K562 (cell line): ENCODE data around the gene INHA. TPM values are rescaled to one million over a fixed set of nuclear protein-coding genes. Genes with fewer than 3 reads are reported as not detected.
A peak's percentile ranks its signal among the peaks of the same experiment; 100 is the strongest.

Source experiments
- ATAC-seq: fragments of 200-7000 bp; cut with Tn5 transposase; 3 replicates; pipeline ENCODE4 v1.9.1; 2020; ENCODE audit warnings: moderate library complexity
- BruUV-seq: library from RNA; stranded (reverse); fragments of 400-500 nt; replicated peaks from 2 replicates; lab custom pipeline; 2021; lab: Mats Ljungman, UMichigan
- CTCF ChIA-PET: fragments of 300-600 bp; formaldehyde crosslinking; extraction: SDS; loops from one replicate; lab custom pipeline; 2021; ENCODE audit warnings: low intra/inter-chr PET ratio; lab: Yijun Ruan, JAX
- POLR2A ChIA-PET: fragments of 300-600, 350-650 bp; sonication (Branson Sonifier 250); formaldehyde crosslinking; extraction: SDS; loops from one replicate; lab custom pipeline; 2021; ENCODE audit warnings: antibody characterized with exemption, inconsistent platforms; lab: Yijun Ruan, JAX
- DNase-seq, 4 experiments: peaks; one replicate each; pipeline versions ENCODE4 v3.0.0 to v3.0.0-alpha.2; 2011 to 2018; ENCODE audit warnings: low spot score in 3 of 4, mixed read lengths in 3 of 4; ENCODE audit errors: extremely low read depth in 1 of 4
- FAIRE-seq: peaks from 2 replicates; lab custom pipeline; 2011; peaks lifted over from hg19 to GRCh38; lab: Jason Lieb, UNC
- H2AFZ ChIP-seq: 2 replicates; pipeline ENCODE4 v1.6.0; 2011; ENCODE audit warnings: low read depth, low read length, control low read depth, inconsistent platforms
- H3K27ac ChIP-seq: fragments of 200-600 bp; 3 replicates; pipeline ENCODE4 v1.8.0; 2011; ENCODE audit warnings: low read depth, mild to moderate bottlenecking, control low read depth, inconsistent platforms, low read length, moderate library complexity, mixed read lengths; ENCODE audit errors: extremely low read depth
- H3K27me3 ChIP-seq, 2 experiments: fragments of 300-600 bp in 1 of 2; 2 replicates in 1 of 2; 3 replicates in 1 of 2; pipeline versions ENCODE4 v1.6.0 to v1.8.0; 2011; ENCODE audit warnings: inconsistent platforms in 2 of 2, low read length in 2 of 2, mild to moderate bottlenecking in 1 of 2, mixed read lengths in 1 of 2, moderate library complexity in 1 of 2; ENCODE audit not compliant: control insufficient read depth in 2 of 2, insufficient read depth in 2 of 2
- H3K36me3 ChIP-seq: fragments of 300-600 bp; 3 replicates; pipeline ENCODE4 v1.8.0; 2011; ENCODE audit warnings: mild to moderate bottlenecking, low read length, inconsistent platforms; ENCODE audit not compliant: control insufficient read depth, insufficient read depth
- H3K4me1 ChIP-seq, 2 experiments: fragments of 200-600 bp in 1 of 2; replicated peaks in 1 of 2; 2 replicates in 1 of 2; 3 replicates in 1 of 2; pipeline versions ENCODE4 v1.5.1 to v1.8.0; 2011; ENCODE audit warnings: inconsistent platforms in 2 of 2, low read length in 2 of 2, mild to moderate bottlenecking in 1 of 2, mixed read lengths in 1 of 2, moderate library complexity in 1 of 2; ENCODE audit not compliant: control insufficient read depth in 2 of 2, insufficient read depth in 2 of 2
- H3K4me2 ChIP-seq: 2 replicates; pipeline ENCODE4 v1.6.1; 2011; ENCODE audit warnings: low read length, control low read depth, inconsistent platforms, mixed read lengths; ENCODE audit not compliant: insufficient read depth
- H3K4me3 ChIP-seq: fragments of 200-600 bp; sonication (generic), shearing (Covaris generic); 2 replicates; pipeline ENCODE4 v1.5.1; 2016; ENCODE audit warnings: control low read depth, inconsistent platforms
- H3K79me2 ChIP-seq: fragments of 200-600 bp; 3 replicates; pipeline ENCODE4 v1.8.0; 2011; ENCODE audit warnings: low read length, inconsistent platforms; ENCODE audit not compliant: control insufficient read depth, insufficient read depth
- H3K9ac ChIP-seq, 2 experiments: 2 replicates each; pipeline versions ENCODE4 v1.6.0 to v1.6.1; 2011; ENCODE audit warnings: low read depth in 2 of 2, low read length in 2 of 2, control low read depth in 1 of 2, inconsistent platforms in 1 of 2, mild to moderate bottlenecking in 1 of 2, mixed read lengths in 1 of 2; ENCODE audit not compliant: insufficient read depth in 1 of 2
- H3K9me1 ChIP-seq: one replicate; pipeline ENCODE4 v1.6.0; 2011; ENCODE audit warnings: inconsistent platforms, mild to moderate bottlenecking, low read length, moderate library complexity; ENCODE audit not compliant: control insufficient read depth, insufficient read depth
- H3K9me3 ChIP-seq: replicated peaks from 2 replicates; pipeline ENCODE4 v1.5.1; 2011; ENCODE audit warnings: low read depth, low read length, inconsistent platforms; ENCODE audit not compliant: control insufficient read depth, insufficient read depth
- H4K20me1 ChIP-seq: replicated peaks from 2 replicates; pipeline ENCODE4 v1.6.1; 2011; ENCODE audit warnings: low read length, inconsistent platforms, mixed read lengths; ENCODE audit not compliant: control insufficient read depth, insufficient read depth
- HDAC8 ChIP-seq: fragments of 450-650 bp; IDR thresholded peaks from 2 replicates; pipeline ENCODE4 v1.6.1; 2016; ENCODE audit warnings: mild to moderate bottlenecking, missing genetic modification characterization, moderate library complexity, missing compliant biosample characterization
- KAT7 ChIP-seq: sonication (generic); formaldehyde crosslinking; IDR thresholded peaks from 2 replicates; pipeline ENCODE4 v1.8.0; 2022; ENCODE audit warnings: missing genetic modification reagents, mild to moderate bottlenecking, borderline replicate concordance
- MEF2D ChIP-seq: conservative IDR thresholded peaks from 2 replicates; pipeline ENCODE4 v1.6.1; 2016; ENCODE audit warnings: low read depth, missing genetic modification characterization, missing compliant biosample characterization
- POLR2G ChIP-seq: fragments of 200-400 bp; formaldehyde crosslinking; IDR thresholded peaks from 2 replicates; pipeline ENCODE4 v1.6.1; 2017; ENCODE audit warnings: low read depth, mild to moderate bottlenecking, antibody characterized with exemption, low read length, moderate library complexity
- TEAD1 ChIP-seq, 2 experiments: fragments of 450-650 bp in 1 of 2; sonication (generic) in 1 of 2; formaldehyde crosslinking; IDR thresholded peaks; 2 replicates each; pipeline versions ENCODE4 v1.4.0 to v1.8.0; 2020 to 2022; ENCODE audit warnings: mild to moderate bottlenecking in 2 of 2, missing genetic modification reagents in 1 of 2
- U2AF2 ChIP-seq: fragments of 200-400 bp; formaldehyde crosslinking; optimal IDR thresholded peaks from 2 replicates; pipeline ENCODE3; 2017; ENCODE audit warnings: low read depth, mild to moderate bottlenecking, low read length
- ZC3H11A ChIP-seq: IDR thresholded peaks from 2 replicates; pipeline ENCODE4 v1.6.1; 2012; ENCODE audit warnings: low read depth, low read length, improper control_type of control experiment
- ZC3H4 ChIP-seq: sonication (generic); formaldehyde crosslinking; IDR thresholded peaks from 2 replicates; pipeline ENCODE4 v1.9.0; 2021; ENCODE audit warnings: missing genetic modification reagents, borderline replicate concordance
- ZNF408 ChIP-seq: fragments of 250-450 bp; sonication (Bioruptor Pico); IDR thresholded peaks from 2 replicates; pipeline ENCODE4 v1.4.0; 2020; ENCODE audit warnings: low read depth, mild to moderate bottlenecking, moderate library complexity
- ZNF436 ChIP-seq: fragments of 250-450, 450-650 bp; sonication (Bioruptor Pico); formaldehyde crosslinking; IDR thresholded peaks from 2 replicates; pipeline ENCODE4 v1.7.0; 2020; ENCODE audit warnings: mild to moderate bottlenecking
- ZNF507 ChIP-seq: conservative IDR thresholded peaks from 2 replicates; pipeline ENCODE4 v1.6.1; 2017; ENCODE audit warnings: missing genetic modification characterization, missing compliant biosample characterization
- WGBS: fragments of 100-300 bp; shearing (Covaris generic); methylation state at CpG from one replicate; pipeline ENCODE4 v1.1.6; 2016; ENCODE audit warnings: low coverage, mixed read lengths; ENCODE audit not compliant: insufficient coverage; ENCODE audit errors: missing lambda C conversion rate; 5-methylcytosine and 5-hydroxymethylcytosine counted together
- in situ Hi-C: fragments of 300-500 bp; cut with MboI; formaldehyde crosslinking; loops from 4 replicates; pipeline ENCODE4 v1.15.0; 2018; ENCODE audit warnings: inconsistent platforms, mixed read lengths
- intact Hi-C: fragments of 100-400 bp; cut with micrococcal nuclease; formaldehyde crosslinking; loops from 2 replicates; pipeline ENCODE4 v1.14.2; 2022
- polyA plus RNA-seq, 8 experiments: library from polyadenylated mRNA; depleted of rRNA in 4 of 8; stranded (reverse) in 5 of 8; unstranded in 3 of 8; fragments of >200 nt; fragmentation: Nextera tagmentation in 2 of 8; fragmentation: Illumina TruSeq in 1 of 8; extraction: Ambion mirVana in 2 of 8; extraction: Trizol in 1 of 8; gene quantifications; 2 replicates each; pipeline versions ENCODE4 v1.2.1 to v1.2.3, GENCODE V29; 2011 to 2014; ENCODE audit warnings: inconsistent platforms in 1 of 8, missing spikeins in 1 of 8
- total RNA-seq, 7 experiments: library from RNA; depleted of rRNA in 6 of 7; stranded (reverse); fragments of >200 nt in 6 of 7; fragmentation: Illumina TruSeq in 2 of 7; extraction: Trizol in 2 of 7; gene quantifications; 2 replicates each; pipeline versions ENCODE4 v1.2.1 to v1.2.3, GENCODE V29; 2011 to 2021; ENCODE audit warnings: low replicate concordance in 1 of 7
- TF ChIP-seq, protein P1 (sequence below): fragments of 450-650 bp; IDR thresholded peaks from 2 replicates; pipeline ENCODE4 v1.6.1; 2016; ENCODE audit warnings: antibody characterized with exemption
- TF ChIP-seq, protein P2 (sequence below): fragments of 250-450 bp; sonication (Bioruptor Pico); IDR thresholded peaks from 2 replicates; pipeline ENCODE4 v1.4.0; 2020; ENCODE audit warnings: borderline replicate concordance

The INHA gene
- total and polyA plus RNA-seq, 9 of the 15 experiments (the other 6 are each of a cell fraction or from before 2014, with no cell fraction given): 0.07 to 1.9 (median 0.40) TPM

DNA sequence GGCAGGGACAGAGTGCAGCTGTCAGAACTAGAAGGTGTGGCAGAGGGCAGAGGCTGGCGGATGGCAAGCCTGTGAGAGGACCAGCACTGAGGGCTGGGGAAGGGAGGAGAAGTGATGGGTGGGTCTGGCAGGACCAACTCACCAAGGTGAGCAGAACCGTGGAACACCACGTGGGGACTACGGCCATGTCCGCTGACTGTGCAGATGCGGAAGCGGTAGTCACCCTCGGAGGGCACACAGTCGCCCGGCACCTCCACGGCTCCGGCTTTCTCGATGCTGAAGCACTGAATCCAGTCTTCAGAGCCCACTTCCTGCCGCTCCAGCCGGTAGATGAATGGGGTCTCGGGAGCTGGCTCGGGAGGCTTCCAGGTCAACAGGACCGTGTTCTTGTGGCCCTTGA lies 5.0 kb upstream of the INHA start:
- Histone ChIP-seq H3K36me3 (peaks cover 8% of the 10 kb centered on the region; the same call in 1 of the 3 replicates), H3K4me2 (no peak overlapping the region), H3K9me3 (no peaks in the 10 kb centered on the region), H3K9ac (no peak overlapping the region), H3K79me2 (peaks cover 7% of the 10 kb centered on the region), H3K27me3 (no peaks in the 10 kb centered on the region), H2AFZ (no peak overlapping the region), H3K4me1 (peaks cover under 1 to 42% of the 10 kb centered on the region in 2 experiments; a peak in 4 of 5 replicates), H3K9me1 (no peaks in the 10 kb centered on the region), H3K27ac (no peak overlapping the region), H4K20me1 (no peaks in the 10 kb centered on the region), H3K4me3 (no peak overlapping the region)
- BruUV-seq: no TSS peak
- ATAC-seq: no peak
- intact Hi-C loops (no loop called here), in situ Hi-C loops (no loop called here)
- ChIA-PET POLR2A (interaction anchor here (1.1 to 2.4 kb wide), 2 partner anchors 10 to 31 kb away, joined by 3 to 7 read pairs; no protein-coding TSS in a partner anchor), CTCF (no interaction called here)
- no peak for DNase-seq
- WGBS: 70% methylated on average over 4 of the region's 18 CpGs
- TF ChIP-seq POLR2G (peak; percentile 32; the same call in 1 of the 2 replicates), HDAC8 (tag) (no peak)
- FAIRE-seq: no peak

DNA sequence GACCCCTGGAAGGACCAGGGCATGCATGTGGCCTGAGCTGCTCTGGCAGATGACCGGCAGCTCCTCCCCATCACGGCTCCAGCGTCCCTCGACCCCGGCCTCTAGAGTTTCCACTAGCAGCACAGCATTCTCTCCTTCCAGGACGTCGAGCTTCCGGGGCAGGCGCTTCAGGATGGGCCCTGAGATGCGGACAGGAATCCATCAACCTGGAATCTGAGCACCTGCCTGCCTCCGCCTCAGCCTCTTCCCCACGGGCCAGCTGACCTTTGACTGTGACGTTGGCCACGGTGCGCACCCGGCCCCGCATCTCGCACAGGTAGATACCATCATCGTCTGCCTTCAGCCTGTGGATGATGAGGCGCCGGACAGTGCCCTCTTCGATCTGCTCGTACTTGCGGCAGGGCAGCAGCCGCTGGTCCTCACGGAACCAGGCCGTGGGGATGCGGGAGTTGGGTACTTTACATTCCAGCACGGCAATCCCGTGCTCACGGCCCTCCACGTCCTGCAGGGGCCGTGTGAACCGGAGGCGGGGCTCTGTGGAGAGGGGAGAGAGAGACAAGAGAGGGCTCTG lies 4.2 kb upstream of the INHA start:
- intact Hi-C loops: no loop called here
- Histone ChIP-seq H3K4me1 (peaks cover 8 to 42% of the 10 kb centered on the region in 2 experiments; a peak in 4 of 5 replicates), H3K27me3 (no peaks in the 10 kb centered on the region), H3K9me3 (no peaks in the 10 kb centered on the region), H3K4me2 (no peak overlapping the region), H3K36me3 (peaks cover 8% of the 10 kb centered on the region; the same call in 1 of the 3 replicates), H3K9ac (no peak overlapping the region), H3K27ac (no peak overlapping the region), H4K20me1 (no peaks in the 10 kb centered on the region), H3K9me1 (no peaks in the 10 kb centered on the region), H3K79me2 (peaks cover 7% of the 10 kb centered on the region), H2AFZ (no peak overlapping the region), H3K4me3 (no peak overlapping the region)
- FAIRE-seq: no peak
- ATAC-seq: no peak
- in situ Hi-C loops: no loop called here
- no peak for DNase-seq
- ChIA-PET CTCF (no interaction called here), POLR2A (interaction anchor here (2.4 kb wide), 1 partner anchor 9 kb away, joined by 7 read pairs; no protein-coding TSS in a partner anchor)
- 84% methylated on average over 26 of the region's 35 CpGs for WGBS
- no TSS peak for BruUV-seq
- TF ChIP-seq, protein P1, sequence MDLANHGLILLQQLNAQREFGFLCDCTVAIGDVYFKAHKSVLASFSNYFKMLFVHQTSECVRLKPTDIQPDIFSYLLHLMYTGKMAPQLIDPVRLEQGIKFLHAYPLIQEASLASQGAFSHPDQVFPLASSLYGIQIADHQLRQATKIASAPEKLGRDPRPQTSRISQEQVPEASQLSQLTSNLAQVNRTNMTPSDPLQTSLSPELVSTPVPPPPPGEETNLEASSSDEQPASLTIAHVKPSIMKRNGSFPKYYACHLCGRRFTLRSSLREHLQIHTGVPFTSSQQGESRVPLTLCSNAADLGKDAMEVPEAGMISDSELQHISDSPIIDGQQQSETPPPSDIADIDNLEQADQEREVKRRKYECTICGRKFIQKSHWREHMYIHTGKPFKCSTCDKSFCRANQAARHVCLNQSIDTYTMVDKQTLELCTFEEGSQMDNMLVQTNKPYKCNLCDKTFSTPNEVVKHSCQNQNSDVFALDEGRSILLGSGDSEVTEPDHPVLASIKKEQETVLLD: no peak
- TF ChIP-seq MEF2D (tag) (no peak), ZNF507 (no peak), ZC3H11A (no peak), U2AF2 (no peak), ZNF408 (CRISPR knock-in tag) (no peak), TEAD1 (CRISPR knock-in tag; IDR thresholded peaks at IDR 0.05) (no peak), ZC3H4 (CRISPR knock-in tag) (no peak), KAT7 (CRISPR knock-in tag) (no peak), ZNF436 (CRISPR knock-in tag) (no peak)
- TF ChIP-seq, protein P2, sequence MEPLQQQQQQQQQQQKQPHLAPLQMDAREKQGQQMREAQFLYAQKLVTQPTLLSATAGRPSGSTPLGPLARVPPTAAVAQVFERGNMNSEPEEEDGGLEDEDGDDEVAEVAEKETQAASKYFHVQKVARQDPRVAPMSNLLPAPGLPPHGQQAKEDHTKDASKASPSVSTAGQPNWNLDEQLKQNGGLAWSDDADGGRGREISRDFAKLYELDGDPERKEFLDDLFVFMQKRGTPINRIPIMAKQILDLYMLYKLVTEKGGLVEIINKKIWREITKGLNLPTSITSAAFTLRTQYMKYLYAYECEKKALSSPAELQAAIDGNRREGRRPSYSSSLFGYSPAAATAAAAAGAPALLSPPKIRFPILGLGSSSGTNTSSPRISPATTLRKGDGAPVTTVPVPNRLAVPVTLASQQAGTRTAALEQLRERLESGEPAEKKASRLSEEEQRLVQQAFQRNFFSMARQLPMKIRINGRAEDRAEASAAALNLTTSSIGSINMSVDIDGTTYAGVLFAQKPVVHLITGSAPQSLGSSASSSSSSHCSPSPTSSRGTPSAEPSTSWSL (CRISPR knock-in tag): no peak
